WTC11 (cell line): Measurements from ENCODE around the gene CPEB3. TPM values are rescaled to one million over a fixed set of nuclear protein-coding genes. Genes with fewer than 3 reads are reported as not detected.

Source experiments
- ATAC-seq: fragments of 200-7000 bp; cut with Tn5 transposase; 2 replicates; pipeline ENCODE4 v1.10.0; 2021; ENCODE audit warnings: mild to moderate bottlenecking, moderate library complexity
- CTCF ChIA-PET: fragments of 300-600 bp; sonication (Branson Sonifier 250); formaldehyde crosslinking; loops from one replicate; lab custom pipeline; 2021; ENCODE audit warnings: antibody characterized with exemption; lab: Charles Lee
- POLR2A ChIA-PET: fragments of 350-600 bp; sonication (Branson Sonifier 250); formaldehyde crosslinking; loops from one replicate; lab custom pipeline; 2021; ENCODE audit warnings: antibody characterized with exemption; lab: Charles Lee
- DNase-seq: peaks from one replicate; pipeline ENCODE4 v3.0.0; 2021; ENCODE audit warnings: low spot score
- H3K27ac Mint-ChIP-seq: 2 replicates; pipeline ENCODE4 v1.8.0; 2021; ENCODE audit warnings: mixed read lengths
- H3K27me3 Mint-ChIP-seq: 2 replicates; pipeline ENCODE4 v1.8.0; 2021; ENCODE audit warnings: low read depth, mild to moderate bottlenecking, moderate library complexity, mixed read lengths
- H3K36me3 Mint-ChIP-seq: 2 replicates; pipeline ENCODE4 v1.8.0; 2021; ENCODE audit warnings: mixed read lengths
- H3K4me1 Mint-ChIP-seq: 2 replicates; pipeline ENCODE4 v1.8.0; 2022; ENCODE audit warnings: mixed read lengths
- H3K4me3 Mint-ChIP-seq: 2 replicates; pipeline ENCODE4 v1.8.0; 2021; ENCODE audit warnings: mild to moderate bottlenecking, moderate library complexity, mixed read lengths
- H3K9me3 Mint-ChIP-seq: 2 replicates; pipeline ENCODE4 v1.8.0; 2021; ENCODE audit warnings: mixed read lengths
- CDX4 ChIP-seq: fragments of 250-450 bp; sonication (Bioruptor Pico); IDR thresholded peaks from 2 replicates; pipeline ENCODE4 v1.9.0; 2021; ENCODE audit warnings: moderate library complexity, mild to moderate bottlenecking, inconsistent platforms, borderline replicate concordance
- CREB1 ChIP-seq: sonication (generic); formaldehyde crosslinking; IDR thresholded peaks from 2 replicates; pipeline ENCODE4 v1.8.0; 2023; ENCODE audit warnings: mild to moderate bottlenecking, missing genetic modification reagents
- CREM ChIP-seq: sonication (generic); formaldehyde crosslinking; IDR thresholded peaks from 2 replicates; pipeline ENCODE4 v1.8.1; 2022; ENCODE audit warnings: mild to moderate bottlenecking, missing genetic modification reagents, moderate library complexity
- E2F1 ChIP-seq: sonication (generic); formaldehyde crosslinking; IDR thresholded peaks from 2 replicates; pipeline ENCODE4 v1.8.0; 2022; ENCODE audit warnings: mild to moderate bottlenecking, missing genetic modification reagents
- ETV6 ChIP-seq: sonication (generic); formaldehyde crosslinking; IDR thresholded peaks from 2 replicates; pipeline ENCODE4 v1.8.1; 2022; ENCODE audit warnings: mild to moderate bottlenecking, missing genetic modification reagents
- FOXJ3 ChIP-seq: sonication (generic); formaldehyde crosslinking; IDR thresholded peaks from 2 replicates; pipeline ENCODE4 v1.9.0; 2021; ENCODE audit warnings: missing genetic modification reagents, mild to moderate bottlenecking, borderline replicate concordance
- FOXK1 ChIP-seq: sonication (generic); formaldehyde crosslinking; IDR thresholded peaks from 2 replicates; pipeline ENCODE4 v1.8.0; 2022; ENCODE audit warnings: mild to moderate bottlenecking, moderate library complexity, missing genetic modification reagents
- FOXP1 ChIP-seq: sonication (generic); formaldehyde crosslinking; IDR thresholded peaks from 2 replicates; pipeline ENCODE4 v1.8.0; 2022; ENCODE audit warnings: missing genetic modification reagents, mild to moderate bottlenecking, moderate library complexity, borderline replicate concordance
- GABPB1 ChIP-seq: sonication (generic); formaldehyde crosslinking; IDR thresholded peaks from 2 replicates; pipeline ENCODE4 v1.8.1; 2023; ENCODE audit warnings: mild to moderate bottlenecking, missing genetic modification reagents
- GTF2I ChIP-seq: fragments of 250-450 bp; sonication (Bioruptor Pico); conservative IDR thresholded peaks from 2 replicates; pipeline ENCODE4 v1.4.0; 2021; ENCODE audit warnings: mild to moderate bottlenecking
- HMGXB4 ChIP-seq: sonication (generic); formaldehyde crosslinking; IDR thresholded peaks from 2 replicates; pipeline ENCODE4 v1.8.1; 2023; ENCODE audit warnings: mild to moderate bottlenecking, moderate library complexity, missing genetic modification reagents
- MAX ChIP-seq: sonication (generic); formaldehyde crosslinking; IDR thresholded peaks from 2 replicates; pipeline ENCODE4 v1.8.0; 2022; ENCODE audit warnings: mild to moderate bottlenecking, missing genetic modification reagents
- MXD4 ChIP-seq: fragments of 250-450 bp; sonication (Bioruptor Pico); IDR thresholded peaks from 2 replicates; pipeline ENCODE4 v1.8.0; 2021; ENCODE audit warnings: mild to moderate bottlenecking, moderate library complexity, borderline replicate concordance
- NFYB ChIP-seq: sonication (generic); formaldehyde crosslinking; conservative IDR thresholded peaks from 2 replicates; pipeline ENCODE4 v1.8.0; 2022; ENCODE audit warnings: low read depth, missing genetic modification reagents
- NR1H2 ChIP-seq: sonication (generic); formaldehyde crosslinking; IDR thresholded peaks from 2 replicates; pipeline ENCODE4 v1.9.0; 2021; ENCODE audit warnings: mild to moderate bottlenecking, moderate library complexity, missing genetic modification reagents
- PREB ChIP-seq: sonication (generic); formaldehyde crosslinking; IDR thresholded peaks from 2 replicates; pipeline ENCODE4 v1.8.1; 2022; ENCODE audit warnings: mild to moderate bottlenecking, missing genetic modification reagents, moderate library complexity, borderline replicate concordance
- TCF7 ChIP-seq: sonication (generic); formaldehyde crosslinking; IDR thresholded peaks from 2 replicates; pipeline ENCODE4 v1.8.0; 2022; ENCODE audit warnings: mild to moderate bottlenecking, low read depth, missing genetic modification reagents, moderate library complexity
- TEAD4 ChIP-seq: sonication (generic); formaldehyde crosslinking; IDR thresholded peaks from 2 replicates; pipeline ENCODE4 v1.8.0; 2022; ENCODE audit warnings: mild to moderate bottlenecking, missing genetic modification reagents
- USF1 ChIP-seq: sonication (generic); formaldehyde crosslinking; IDR thresholded peaks from 2 replicates; pipeline ENCODE4 v1.8.0; 2022; ENCODE audit warnings: mild to moderate bottlenecking, missing genetic modification reagents
- ZNF121 ChIP-seq: sonication (generic); formaldehyde crosslinking; IDR thresholded peaks from 2 replicates; pipeline ENCODE4 v1.8.0; 2023; ENCODE audit warnings: missing genetic modification reagents
- ZNF219 ChIP-seq: sonication (generic); formaldehyde crosslinking; IDR thresholded peaks from 2 replicates; pipeline ENCODE4 v1.8.0; 2023; ENCODE audit warnings: missing genetic modification reagents, mild to moderate bottlenecking, borderline replicate concordance
- ZNF263 ChIP-seq: sonication (generic); formaldehyde crosslinking; IDR thresholded peaks from 2 replicates; pipeline ENCODE4 v1.8.1; 2022; ENCODE audit warnings: low read depth, mild to moderate bottlenecking, moderate library complexity, missing genetic modification reagents
- ZNF317 ChIP-seq: sonication (generic); formaldehyde crosslinking; IDR thresholded peaks from 2 replicates; pipeline ENCODE4 v1.8.1; 2023; ENCODE audit warnings: low read depth, mild to moderate bottlenecking, moderate library complexity, missing genetic modification reagents, borderline replicate concordance
- total RNA-seq: library from RNA; stranded (reverse); gene quantifications from 3 replicates; pipeline ENCODE4 v1.2.3, GENCODE V29; 2021

The CPEB3 gene
- total RNA-seq, 1 experiment from 2014 or later = 2.4 TPM

GRCh38 chr10:92284112-92284704 lies 6.7 kb downstream of the CPEB3 start (continued):
- TF ChIP-seq CDX4 (CRISPR knock-in tag) (no peak), MAX (CRISPR knock-in tag) (no peak), NFYB (CRISPR knock-in tag) (no peak), E2F1 (CRISPR knock-in tag) (no peak), GTF2I (CRISPR knock-in tag) (no peak), ZNF121 (CRISPR knock-in tag) (no peak), HMGXB4 (CRISPR knock-in tag) (no peak), NR1H2 (CRISPR knock-in tag) (no peak), GABPB1 (no peak), ZNF263 (no peak), USF1 (CRISPR knock-in tag) (no peak), MXD4 (CRISPR knock-in tag) (no peak)

GRCh38 chr10:92278996-92279696 lies 11.7 kb downstream of the CPEB3 start:
- ATAC-seq (no peak), DNase-seq (no peak)
- no peaks in the 10 kb centered on the region for H3K36me3 Mint-ChIP-seq
- no peak for TF ChIP-seq TCF7
- TF ChIP-seq TEAD4 = no peak
- no peak for TF ChIP-seq FOXP1 (CRISPR knock-in tag)
- TF ChIP-seq ZNF219 (CRISPR knock-in tag) = no peak
- no peak for TF ChIP-seq ETV6
- no peak for TF ChIP-seq CREM (CRISPR knock-in tag)
- no peak for TF ChIP-seq ZNF317 (CRISPR knock-in tag)
- TF ChIP-seq FOXJ3 (CRISPR knock-in tag) = no peak
- no peak for TF ChIP-seq HMGXB4 (CRISPR knock-in tag)
- no peak for TF ChIP-seq FOXK1
- no peak for TF ChIP-seq CREB1 (CRISPR knock-in tag)
- TF ChIP-seq GABPB1 = no peak
- TF ChIP-seq PREB (CRISPR knock-in tag) = no peak
- H3K9me3 Mint-ChIP-seq = no peaks in the 10 kb centered on the region
- H3K27me3 Mint-ChIP-seq = no peaks in the 10 kb centered on the region
- ChIA-PET POLR2A (no interaction called here), CTCF (no interaction called here)
- H3K4me1 Mint-ChIP-seq = no peaks in the 10 kb centered on the region
- no peak overlapping the region for H3K4me3 Mint-ChIP-seq
- H3K27ac Mint-ChIP-seq = no peak overlapping the region
